G401 (cell line): Measurements from ENCODE around the gene CYFIP2. TPM values are rescaled to one million over a fixed set of nuclear protein-coding genes. Genes with fewer than 3 reads are reported as not detected.
"Not testable (repeated sequence)": the region's sequence is repeated elsewhere in the genome, so short reads cannot be mapped to it uniquely, and the experiment has no call there.

ENCODE experiments used
- DNase-seq: peaks from one replicate; pipeline ENCODE4 v3.0.0-alpha.2; 2015; ENCODE audit warnings: low spot score
- in situ Hi-C: cut with HindIII; loops from 2 replicates; pipeline ENCODE4 v1.10.0; 2016; ENCODE audit warnings: low sequenced_read_pairs, mixed read lengths
- total RNA-seq: library from RNA; depleted of rRNA; stranded (reverse); fragments of >200 nt; shearing (Covaris generic); gene quantifications from 2 replicates; pipeline ENCODE4 v1.2.3, GENCODE V29; 2014

The CYFIP2 gene
- total RNA-seq, 1 experiment from 2014 or later = 32.0 TPM

DNA sequence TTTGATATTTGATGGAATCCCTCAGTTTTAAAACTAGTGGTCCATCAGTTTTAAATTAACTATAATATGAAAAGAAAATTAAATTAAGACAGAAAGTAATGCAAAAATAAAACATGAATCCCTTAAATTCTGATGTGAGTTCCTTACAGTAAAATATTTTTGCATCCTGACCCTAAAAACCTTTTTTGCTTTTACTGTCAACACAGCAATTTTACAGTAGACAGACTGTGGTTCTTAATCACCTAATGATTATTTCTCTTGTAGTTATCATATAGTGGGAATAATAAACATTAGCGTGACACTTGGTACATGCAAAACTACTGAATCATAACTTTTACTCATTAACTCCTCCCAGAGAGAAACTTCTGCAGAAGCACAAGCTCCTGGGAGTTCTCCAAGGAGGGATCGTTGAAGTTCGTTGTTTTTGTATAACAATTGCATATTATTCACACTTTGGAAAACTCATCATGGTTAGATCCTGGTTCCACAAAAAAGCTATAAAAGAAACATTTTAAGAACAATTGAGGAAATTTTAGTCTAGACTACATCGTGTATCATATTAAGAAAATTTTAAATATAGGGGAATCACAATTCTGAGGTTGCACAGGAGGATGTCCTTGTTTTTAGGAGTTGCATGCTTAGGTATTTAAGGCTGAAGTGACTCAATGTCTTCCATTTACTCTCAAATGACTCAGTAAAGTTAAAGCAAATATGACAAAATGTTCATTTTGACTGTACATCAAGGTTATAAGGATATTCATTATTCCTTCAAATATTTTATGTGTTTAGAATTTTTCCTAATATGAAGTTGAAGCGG, 105.9 kb downstream of the CYFIP2 start:
- DNase-seq = no peak
- in situ Hi-C loops = no loop called here

DNA sequence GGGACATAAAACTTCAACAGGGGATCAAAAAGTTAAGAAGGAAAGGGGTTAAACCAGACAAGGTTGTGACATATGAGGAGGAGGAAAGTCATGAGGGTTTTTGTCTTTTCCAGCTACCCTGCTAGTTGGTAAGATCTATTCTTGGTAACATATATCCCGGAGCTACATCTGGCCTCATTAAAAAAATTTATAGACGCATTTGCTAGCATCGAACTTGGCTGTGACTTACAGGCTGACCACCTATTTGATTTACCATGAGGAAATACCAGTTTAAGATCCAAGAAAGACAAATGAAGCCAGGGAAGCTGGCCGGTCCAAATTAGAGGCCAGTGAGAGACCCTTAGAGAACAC, 106.5 kb downstream of the CYFIP2 start:
- in situ Hi-C loops = no loop called here
- no peak for DNase-seq

DNA sequence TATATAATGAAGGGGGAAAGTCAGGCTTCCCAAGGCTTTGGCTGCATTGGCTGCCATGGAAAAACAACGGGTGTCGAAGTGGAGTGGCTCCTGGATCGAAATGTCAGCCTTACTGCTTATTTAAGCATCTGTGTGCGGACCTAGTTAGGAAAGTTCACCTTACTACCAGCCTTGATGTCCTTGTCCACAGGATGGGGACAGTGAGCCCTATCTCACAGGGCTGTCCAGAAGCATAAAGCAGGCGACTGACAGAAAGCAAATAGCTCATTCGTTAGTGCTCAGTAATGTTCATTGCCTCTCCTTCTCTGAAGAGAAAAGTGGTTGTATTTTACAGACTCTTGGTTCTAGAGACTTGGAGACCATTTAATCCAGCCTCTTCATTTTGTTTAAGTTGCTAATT, 112.6 kb downstream of the CYFIP2 start:
- no peak for DNase-seq
- in situ Hi-C loops = no loop called here

DNA sequence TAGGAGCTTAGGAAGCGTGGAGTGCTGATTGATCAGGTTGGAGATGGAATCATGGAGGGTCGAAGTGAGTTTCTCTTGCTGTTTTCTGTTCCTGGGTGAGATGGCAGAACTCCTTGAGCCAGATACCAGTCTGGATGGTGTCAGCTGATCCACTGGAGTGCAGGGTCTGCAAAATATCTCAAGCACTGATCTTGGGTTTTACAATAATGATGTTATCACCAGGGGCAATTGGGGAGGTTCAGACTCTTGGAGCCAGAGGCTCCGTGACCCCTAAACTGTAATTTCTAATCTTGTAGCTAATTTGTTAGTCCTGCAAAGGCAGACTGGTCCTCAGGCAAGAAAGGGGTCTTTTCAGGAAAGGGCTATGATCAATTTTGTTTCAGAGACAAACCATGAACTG, 114.1 kb downstream of the CYFIP2 start:
- DNase-seq = no peak
- in situ Hi-C loops = no loop called here

DNA sequence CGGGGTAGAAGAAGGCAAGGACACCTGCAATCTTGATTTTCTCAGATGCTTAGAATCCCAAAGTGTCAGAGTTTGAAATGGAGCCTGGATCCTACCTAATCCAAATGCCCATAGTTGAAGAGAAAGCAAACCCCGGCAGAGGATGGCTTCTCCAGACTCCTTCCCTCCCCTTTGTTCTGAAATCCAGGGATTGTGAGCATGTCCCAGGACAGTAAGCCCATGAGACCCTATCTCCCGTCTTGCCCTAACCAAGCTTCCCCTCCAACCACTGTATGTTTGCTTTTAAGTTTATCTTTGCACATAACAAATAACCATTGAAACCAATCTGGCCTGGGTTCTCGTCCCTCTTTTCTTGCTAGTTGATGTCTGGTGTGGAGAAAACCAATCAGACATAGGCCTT, 115.8 kb downstream of the CYFIP2 start:
- in situ Hi-C loops = no loop called here
- DNase-seq = no peak

DNA sequence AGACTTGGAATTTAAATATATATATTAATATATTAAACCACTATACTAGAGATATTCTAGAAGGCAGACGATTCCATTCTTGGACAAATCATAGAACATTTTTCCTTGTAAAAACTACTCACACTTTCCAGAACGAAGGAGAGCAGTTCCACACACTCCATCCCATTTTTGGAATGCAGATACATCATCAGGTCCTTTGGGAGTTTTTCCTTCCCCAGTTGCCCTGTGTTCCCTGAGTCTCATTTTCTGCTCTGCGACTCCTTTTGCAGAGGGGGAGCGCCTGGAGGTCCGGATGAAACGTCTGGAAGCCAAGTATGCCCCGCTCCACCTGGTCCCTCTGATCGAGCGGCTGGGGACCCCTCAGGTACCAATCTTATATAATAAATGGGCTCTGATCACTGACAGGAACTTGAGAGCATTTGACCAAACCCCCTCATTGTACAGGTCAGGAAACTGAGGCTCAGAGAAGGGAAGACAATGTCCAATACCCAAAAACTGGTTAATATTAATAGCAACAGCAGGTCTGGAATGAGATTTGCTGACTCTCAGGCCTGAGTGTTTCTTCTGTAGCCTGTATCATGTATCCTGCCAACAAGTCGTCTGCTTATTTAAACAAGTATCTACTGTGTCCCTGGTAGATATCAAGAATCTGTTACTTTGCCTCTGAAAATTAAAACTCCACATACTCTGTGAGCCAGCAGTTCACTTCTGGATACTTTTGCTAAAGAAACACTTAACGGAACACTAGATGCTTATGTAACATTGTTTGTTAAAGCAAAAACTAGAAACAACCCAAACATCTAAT, 117.3 kb downstream of the CYFIP2 start:
- no peak for DNase-seq
- in situ Hi-C loops = no loop called here

DNA sequence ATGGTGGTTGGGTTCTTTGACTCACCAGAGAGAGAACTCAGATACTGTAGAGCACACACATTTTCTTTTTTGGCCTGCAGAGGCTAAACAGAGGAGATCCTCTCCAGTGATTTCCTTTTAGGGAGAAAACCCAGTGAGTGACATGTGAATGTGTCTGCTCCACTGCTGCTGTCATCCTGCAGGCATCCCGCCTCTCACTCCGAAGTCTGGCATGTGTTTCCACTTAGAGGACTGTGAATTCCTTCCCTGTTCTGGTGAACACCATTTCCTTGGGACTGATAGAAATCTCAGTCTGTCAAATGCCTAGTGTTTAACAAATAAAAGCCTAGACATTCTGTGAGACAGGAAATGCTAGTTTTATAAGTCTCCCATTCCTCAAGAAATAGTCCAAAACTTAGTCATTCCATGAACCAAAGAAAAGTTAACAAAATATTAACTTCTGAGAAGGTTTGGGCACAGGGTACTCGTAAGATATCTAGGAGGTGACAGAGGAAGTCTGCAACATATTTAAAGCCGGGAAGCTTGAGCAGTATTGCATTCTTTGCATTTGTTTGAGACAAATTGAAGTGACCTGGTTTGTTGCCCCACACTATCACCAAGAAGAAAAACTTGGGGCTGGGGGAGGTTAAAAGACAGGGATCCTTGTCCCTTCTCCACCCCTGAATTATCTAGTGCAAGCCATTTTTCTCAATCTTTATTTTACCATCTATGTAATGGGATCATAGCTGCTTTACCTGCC, 119.2 kb downstream of the CYFIP2 start:
- in situ Hi-C loops = no loop called here

DNA sequence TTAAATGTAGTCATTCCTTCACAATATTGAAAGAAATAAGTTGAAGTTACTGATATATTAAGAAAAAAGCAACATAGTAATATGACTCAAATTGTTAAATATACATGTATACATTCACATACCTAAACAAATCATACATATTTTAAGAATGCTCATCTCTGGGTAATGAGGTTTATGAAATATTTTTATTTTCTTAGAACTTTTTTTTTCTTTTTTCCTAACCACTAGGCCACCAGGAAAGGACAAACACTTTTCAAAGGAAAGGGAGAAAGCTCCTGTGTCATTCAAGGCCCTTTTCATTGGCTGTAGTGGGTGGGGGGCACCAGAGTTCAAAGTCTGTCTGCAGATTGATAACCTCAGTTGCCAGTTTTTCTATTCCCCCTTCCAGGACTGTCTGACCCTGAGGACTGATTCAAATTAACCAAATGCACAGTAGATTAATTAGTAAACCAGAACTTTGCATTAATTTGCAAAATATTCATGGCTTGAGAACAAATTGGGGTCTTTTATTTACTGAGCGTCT, 121.2 kb downstream of the CYFIP2 start:
- DNase-seq = no peak
- in situ Hi-C loops = no loop called here

More for the DNA sequence above, 119.2 kb downstream of the CYFIP2 start:
- DNase-seq = no peak

DNA sequence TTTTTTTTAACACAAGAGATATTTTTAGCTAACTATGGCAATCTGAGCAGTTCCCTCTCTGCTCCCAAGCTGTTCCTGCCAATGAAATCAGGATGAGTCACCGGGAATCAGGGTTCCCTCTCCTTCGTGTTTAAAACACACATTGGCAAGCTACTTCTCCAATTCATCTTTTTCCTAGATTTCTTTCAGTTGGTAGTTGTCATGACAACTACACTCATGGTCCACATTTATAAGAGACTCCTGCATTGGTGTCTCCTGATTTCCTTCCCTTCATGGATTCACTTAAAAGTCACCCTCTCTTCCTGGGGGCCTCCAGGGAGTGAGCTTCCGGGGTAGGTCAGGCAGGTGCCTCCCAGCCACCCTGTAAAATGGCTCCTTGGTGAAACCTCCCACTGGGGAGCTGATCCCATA, 121.8 kb downstream of the CYFIP2 start:
- in situ Hi-C loops = no loop called here
- peak; percentile 69 for DNase-seq

DNA sequence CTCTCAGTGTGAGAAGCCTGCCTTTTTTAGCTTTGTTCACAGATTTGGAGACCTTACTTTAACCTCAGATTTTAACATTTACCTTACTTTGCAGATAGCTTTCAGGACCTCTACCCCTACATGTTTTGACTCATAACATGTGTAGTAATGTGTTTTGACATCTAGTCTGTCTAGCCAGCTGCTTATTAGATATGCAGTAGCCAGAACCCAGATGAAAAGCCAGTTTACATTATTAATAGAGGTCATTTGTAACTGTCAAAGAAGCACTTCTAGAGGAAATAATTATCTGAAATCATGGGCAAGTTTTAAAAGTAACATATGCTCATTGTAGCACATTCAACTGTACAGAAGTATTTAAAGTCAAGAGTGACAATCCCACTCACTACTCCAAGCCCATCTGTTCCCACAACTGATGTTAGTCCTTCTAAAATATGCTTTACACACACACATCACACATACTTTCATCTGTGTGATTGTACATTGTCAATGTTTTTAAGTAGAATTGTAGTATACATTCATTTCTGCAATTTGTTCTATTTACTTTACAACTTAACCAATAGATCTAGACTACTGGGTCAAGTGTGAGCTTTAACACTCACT, 122.3 kb downstream of the CYFIP2 start:
- in situ Hi-C loops = no loop called here
- no peak for DNase-seq

DNA sequence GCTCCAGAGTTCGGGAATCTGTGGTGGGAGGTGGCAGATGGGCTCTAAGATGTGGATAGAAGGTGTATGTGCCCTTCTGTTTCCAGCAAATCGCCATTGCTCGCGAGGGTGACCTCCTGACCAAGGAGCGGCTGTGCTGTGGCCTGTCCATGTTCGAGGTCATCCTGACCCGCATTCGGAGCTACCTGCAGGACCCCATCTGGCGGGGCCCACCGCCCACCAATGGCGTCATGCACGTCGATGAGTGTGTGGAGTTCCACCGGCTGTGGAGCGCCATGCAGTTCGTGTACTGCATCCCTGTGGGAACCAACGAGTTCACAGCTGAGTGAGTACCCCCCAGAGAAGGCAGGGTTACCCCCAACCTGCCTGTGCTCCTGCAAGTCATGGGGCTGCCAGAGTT, 123.2 kb downstream of the CYFIP2 start:
- in situ Hi-C loops = no loop called here
- no peak for DNase-seq

DNA sequence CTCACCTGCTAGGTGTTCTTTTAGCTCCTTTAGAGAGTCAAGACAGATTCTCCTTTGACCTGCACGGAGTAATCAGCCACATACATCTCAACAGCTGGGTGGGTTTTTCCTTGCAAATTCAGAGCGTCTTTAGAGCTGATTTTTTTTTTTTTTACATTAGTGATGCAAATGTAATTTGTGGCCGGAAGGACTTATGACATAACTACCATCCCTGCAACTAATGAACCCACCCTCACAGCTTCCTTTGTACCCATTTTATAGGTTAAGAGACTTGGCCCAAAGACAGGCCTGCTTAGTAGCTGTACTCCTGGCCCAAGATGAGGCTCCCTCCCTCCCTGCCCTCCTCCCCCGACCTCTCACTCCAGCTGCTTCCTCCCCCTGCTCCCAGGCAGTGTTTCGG, 124.2 kb downstream of the CYFIP2 start:
- DNase-seq = no peak
- in situ Hi-C loops = no loop called here

DNA sequence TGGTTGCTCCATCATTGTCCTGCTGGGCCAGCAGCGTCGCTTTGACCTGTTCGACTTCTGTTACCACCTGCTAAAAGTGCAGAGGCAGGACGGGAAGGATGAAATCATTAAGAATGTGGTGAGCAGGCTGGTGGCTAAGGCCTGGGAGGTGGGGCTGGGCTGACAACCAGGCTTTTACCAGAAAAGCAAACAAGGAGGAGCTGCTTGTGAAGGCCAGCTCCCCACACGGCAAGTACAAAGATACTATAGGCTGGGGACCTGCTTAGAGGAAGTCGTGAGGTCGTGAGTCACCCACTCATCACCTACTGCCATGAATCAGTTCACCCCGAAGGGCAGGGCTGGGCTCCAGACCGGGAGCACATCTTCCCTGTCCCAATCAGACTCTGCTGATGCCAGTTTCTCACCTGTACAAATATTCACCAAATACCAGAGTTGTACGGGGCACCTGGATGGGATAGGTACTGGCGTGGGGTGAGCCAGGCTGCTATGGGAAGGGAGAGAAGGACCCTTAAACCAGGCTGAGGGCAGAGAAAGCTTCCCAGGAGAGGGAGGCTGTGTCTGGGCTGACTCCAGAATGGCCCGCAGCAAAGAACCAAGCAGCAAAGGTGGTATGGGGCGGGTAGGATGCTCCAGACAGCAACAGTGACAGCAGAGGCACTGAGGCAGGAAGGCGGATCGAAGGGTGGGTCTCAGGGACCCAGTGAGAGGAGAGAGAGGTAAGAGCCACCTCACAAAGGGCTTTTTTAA, 124.8 kb downstream of the CYFIP2 start:
- no peak for DNase-seq
- in situ Hi-C loops = no loop called here

DNA sequence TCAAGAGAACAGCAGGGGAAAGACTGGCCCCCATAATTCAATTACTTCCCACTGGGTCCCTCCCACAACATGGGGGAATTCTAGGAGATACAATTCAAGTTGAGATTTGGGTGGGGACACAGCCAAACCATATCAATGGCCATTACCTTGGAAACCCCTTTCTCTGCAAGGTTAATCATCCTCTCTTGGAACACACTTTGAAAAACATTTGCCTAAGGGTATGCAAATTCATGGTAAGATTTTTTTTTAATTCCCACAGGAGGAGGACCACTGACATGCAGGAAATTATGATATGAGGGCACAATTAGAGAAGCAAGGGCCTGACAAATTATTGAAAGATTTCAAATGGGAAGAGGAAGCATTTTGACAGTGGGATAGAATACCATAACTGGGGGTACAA, 132.4 kb downstream of the CYFIP2 start:
- in situ Hi-C loops = no loop called here

DNA sequence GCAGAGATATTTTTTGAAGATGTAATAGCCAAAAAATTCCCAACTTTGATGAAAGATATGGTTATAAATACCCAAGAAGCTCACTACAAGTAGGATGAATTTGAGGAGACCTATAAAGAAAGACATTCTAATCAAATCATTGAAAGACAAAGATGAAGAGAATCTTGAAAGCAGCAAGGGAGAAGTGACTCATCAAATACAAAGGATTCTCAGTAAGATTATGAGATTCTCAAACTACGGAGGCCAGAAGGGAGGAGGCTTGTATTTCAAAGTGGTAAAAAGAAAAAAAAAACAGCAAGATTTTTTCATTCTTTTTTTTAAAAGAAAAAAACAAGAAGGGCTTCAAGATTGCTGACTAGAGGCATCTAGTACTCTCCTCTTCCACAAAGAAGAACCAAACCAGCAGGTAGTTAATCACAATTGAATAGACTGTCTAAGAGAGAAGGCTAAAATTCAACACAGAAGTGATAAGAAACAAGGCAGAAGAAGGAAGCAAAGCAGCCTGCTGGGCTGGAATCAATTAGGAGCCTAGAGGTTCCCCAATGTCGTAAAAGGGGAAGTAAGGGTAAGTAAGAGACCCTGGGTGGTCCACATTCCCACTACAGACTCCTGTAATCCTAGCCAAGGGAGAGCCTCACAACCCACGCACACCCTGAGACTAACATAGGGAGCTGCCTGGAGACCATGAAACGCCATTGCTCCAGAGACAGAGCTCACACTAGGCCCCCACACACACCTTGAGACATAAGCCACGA, 135.0 kb downstream of the CYFIP2 start:
- DNase-seq = no peak
- in situ Hi-C loops = no loop called here

More for the DNA sequence above, 132.4 kb downstream of the CYFIP2 start:
- DNase-seq = no peak

DNA sequence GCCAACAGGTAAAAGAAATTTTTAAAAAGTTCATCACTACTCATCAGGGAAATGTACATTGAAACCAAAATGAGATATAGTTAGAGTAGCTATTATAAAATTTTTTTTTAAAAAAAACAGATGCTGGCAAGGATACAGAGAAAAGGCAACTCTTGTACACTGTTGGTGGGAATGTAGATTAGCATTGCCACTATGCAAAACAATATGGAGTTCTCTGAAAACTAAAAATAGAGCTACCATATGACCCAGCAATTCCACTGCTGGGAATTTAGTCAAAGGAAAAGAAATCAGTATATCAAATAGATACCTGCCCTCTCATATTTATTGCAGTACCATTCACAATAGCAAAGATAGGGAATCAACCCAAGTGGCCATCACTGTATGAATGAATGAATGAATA, 149.9 kb downstream of the CYFIP2 start:
- DNase-seq = no peak
- in situ Hi-C loops = no loop called here

DNA sequence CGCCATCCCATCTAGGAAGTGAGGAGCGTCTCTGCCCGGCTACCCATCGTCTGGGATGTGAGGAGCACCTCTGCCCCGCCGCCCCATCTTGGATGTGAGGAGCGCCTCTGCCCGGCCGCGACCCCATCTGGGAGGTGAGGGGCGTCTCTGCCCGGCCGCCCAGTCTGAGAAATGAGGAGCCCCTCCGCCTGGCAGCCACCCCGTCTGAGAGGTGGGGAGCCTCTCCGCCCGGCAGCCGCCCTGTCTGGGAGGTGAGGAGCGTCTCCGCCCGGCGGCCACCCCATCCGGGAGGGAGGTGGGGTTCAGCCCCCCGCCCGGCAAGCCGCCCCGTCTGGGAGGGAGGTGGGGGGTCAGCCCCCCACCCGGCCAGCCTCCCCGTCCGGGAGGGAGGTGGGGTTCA, 153.6 kb downstream of the CYFIP2 start:
- DNase-seq, in situ Hi-C loops: not testable (repeated sequence)

DNA sequence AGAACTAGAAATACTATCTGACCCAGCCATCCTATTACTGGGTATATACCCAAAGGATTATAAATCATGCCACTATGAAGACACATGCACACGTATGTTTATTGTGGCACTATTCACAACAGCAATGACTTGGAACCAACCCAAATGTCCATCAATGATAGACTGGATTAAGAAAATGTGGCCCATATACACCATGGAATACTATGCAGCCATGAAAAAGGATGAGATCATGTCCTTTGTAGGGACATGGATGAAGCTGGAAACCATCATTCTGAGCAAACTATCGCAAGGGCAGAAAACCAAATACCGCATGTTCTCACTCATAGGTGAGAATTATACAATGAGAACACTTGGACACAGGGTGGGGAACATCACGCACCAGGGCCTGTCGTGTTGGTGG, 164.0 kb downstream of the CYFIP2 start:
- in situ Hi-C loops, DNase-seq: not testable (repeated sequence)
